HG03159 (cell line): ENCODE results near the gene IAPP.
"Not testable (repeated sequence)": the region's sequence is repeated elsewhere in the genome, so short reads cannot be mapped to it uniquely, and the experiment has no call there.

ENCODE experiments used
- ATAC-seq: cut with Tn5 transposase; IDR thresholded peaks from one replicate; pipeline ENCODE4 v1.9.1; 2021; ENCODE audit warnings: mild to moderate bottlenecking, moderate library complexity; ENCODE audit not compliant: unreplicated experiment

IAPP gene

DNA sequence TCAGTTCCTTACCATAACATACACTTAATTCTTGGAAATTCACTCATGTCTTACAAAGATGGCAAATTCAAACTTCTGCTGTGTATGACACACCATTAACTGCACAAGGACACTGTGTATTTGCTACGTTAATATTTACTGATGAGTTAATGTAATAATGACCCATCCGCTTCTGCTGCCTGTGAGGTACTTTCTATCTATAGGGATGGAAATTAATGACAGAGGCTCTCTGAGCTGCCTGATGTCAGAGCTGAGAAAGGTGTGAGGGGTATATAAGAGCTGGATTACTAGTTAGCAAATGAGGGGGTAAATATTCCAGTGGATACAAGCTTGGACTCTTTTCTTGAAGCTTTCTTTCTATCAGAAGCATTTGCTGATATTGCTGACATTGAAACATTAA lies at the start of gene IAPP:
Gene IAPP (plus strand): TSS at position 301 of the 400 bp plus-strand sequence. CDS start 450 bp downstream, outside the sequence.
- ATAC-seq: no peak

DNA sequence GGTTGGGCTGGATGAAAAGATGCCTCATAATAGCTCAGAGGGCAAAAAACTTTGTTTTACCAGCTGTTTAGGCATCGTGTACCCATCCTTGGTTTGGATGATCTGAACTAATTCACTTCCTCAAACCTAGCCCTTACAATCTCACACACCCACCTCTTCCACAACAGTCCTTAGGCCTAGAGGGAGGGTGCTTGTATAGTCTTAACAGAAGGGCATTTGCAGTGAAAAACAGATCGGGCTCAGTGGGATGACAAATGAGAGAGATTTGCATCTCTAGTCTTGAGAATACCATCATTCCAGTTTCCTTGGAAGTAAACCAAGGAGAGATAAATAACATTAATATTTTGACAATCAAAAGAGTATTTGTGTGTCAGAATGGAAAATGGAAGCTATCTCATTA lies 49.0 kb upstream of the IAPP start:
- no peak for ATAC-seq

DNA sequence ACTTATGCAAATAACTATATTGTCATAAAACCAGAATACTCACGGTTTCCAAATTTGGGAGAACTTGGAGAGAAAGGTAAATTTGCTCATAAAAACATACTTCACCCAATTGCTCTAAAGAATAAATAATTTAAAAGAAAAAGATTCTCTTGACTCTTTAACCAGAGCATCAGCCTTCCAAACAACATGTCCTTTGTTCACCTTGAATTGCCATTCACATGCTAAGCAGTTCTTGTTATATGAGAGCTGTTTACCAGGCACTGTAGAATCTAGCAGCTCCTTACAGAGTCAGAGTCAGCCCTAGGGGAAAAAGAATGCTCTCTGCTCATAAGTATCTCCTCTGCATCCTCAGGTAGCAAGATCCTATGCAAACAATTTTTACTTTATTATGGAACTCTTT lies 48.2 kb upstream of the IAPP start:
- no peak for ATAC-seq

DNA sequence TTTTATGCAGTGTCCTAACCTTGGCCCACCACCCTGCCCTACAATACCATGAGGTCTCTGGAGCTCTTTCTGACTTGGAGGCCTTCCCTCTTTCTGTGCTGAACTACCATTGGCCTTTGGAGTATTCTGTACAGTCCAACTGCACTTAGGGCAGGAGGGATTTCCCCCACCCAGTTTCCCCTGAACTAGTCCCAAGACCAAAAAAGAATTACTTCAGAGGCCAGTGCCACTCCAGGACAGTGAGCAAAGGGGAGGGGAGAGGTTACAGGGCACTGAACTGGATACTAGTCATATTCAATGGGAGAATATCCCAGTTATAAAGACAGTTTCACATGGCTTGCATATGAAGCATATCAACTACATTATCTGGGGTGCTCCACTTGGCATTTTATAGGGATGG lies 44.1 kb upstream of the IAPP start:
- no peak for ATAC-seq

DNA sequence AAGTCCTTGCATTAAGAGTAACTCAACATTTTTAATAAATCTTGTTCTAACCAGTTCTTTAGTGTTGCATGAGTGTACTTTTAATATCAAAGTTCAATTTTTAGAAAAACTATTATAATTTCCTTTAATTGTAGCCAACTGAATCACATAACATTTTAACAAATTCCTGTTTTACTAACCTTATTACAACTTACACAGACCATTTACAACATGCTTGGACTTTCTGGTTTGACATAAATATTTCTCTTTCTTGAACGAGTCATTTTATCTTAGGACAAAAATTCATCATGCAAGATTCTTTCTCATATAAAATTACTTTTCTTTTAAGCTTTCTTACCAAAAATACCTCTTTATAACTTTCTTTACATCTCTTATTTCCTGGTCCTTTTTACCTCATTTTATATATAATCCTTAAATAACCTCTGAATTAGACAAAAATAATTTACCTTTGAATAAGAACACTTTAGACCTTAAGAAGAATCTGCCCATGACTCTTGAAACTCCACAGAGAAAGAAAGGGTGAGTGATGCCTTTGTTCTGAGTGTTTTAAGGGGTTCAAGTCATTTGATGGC lies 41.9 kb upstream of the IAPP start:
- no peak for ATAC-seq

DNA sequence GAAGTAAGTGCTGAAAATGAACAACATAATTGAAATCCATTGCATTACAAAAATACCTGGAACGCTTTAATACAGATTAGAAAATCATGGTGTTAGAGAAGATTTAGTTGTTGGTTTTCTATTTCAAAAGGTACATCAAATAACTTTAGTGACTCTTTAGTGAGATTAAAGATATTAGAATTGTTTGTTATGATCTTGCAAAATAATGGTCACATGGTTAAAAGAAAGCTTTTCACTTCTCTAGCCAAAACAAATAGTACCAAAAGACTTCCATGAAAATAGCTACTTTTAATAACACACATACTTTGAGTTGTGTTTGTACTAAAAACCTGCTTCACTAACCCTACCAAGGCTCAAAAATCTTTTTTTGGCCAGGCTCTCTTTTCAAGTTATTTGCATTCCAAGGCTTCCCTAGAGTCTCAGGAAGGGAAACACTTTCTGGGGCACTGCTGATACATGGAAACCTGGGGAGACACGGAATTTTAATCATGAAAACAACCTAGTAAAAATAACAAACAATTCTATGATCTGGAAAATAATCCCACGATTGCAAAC lies 37.9 kb upstream of the IAPP start, which contains the start of gene SLCO1A2:
Gene SLCO1A2 (minus strand): TSS at position 147 of the 555 bp plus-strand sequence. CDS start 270 bp downstream, outside the sequence.
- no peak for ATAC-seq

DNA sequence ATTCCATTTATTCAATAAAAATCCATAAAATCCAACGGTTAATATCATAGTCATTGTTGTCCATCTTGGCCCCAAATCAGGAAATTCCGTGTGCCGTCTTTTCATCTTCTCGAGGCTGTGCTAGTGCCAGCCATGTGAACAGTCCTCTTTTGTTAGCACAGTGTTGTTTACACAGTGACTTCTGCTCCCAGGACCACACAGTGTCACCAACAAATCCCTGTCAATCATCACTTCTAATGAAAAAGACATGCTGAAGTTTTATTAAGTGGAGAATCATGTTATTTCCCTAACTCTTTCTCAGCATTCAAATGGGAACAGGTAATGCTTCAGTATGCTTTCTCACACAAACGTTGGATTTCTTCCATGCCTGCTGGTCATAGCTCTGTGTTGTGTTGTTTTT lies 36.0 kb upstream of the IAPP start:
- ATAC-seq: no peak

DNA sequence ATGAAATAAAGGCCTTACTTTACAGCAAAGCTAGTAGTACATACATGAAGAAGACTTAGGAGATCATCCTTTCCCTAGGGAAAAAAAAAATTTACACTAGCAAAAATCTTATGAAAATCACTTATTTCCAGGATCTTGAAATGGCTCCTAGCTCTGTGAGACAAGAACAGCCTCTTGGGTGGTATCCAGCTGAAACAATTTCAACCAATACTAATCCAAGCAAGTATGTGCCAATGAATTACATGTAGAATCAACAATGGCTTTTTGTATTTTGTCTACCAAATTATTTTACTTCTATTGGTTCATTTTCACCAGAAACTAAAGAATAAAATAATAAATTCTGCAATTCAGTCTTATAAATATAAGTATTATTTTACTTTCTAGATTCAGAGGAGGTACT lies 35.2 kb upstream of the IAPP start:
- no peak for ATAC-seq

DNA sequence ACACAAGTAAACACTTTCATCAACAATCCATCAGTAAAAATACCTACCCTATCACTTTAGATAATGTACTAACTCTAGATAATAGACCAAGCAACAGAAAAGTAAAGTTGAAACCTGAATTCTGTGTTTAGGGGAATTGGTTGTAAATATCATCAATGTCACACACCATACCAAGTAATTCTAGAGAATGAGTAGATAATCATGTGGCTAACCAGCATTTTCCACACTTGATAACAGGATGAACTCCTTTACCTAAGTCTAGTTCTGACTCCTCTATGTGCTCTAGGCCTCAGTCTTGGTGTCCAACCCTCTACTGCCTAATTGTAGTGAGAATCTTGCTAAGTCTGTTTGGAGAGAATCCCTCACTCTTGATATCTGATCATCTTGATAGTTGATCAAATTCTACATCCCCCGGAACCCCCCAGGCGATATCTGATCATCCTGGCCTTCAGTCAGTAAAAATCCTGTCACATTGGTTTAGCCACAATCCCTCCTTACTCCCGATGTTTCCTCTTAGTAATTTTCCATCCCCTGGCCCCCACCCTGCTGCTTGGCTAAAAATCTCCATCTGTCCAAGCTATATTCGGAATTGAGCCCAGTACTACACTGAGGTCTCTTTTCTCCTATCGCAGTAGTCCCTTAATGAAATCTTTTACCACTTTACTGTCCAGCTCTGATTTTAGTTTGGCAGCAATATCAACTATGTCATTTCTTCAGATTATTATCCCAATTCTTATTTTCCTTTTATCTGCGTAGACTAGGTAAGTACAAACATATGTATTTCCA lies 34.5 kb upstream of the IAPP start:
- no peak for ATAC-seq

DNA sequence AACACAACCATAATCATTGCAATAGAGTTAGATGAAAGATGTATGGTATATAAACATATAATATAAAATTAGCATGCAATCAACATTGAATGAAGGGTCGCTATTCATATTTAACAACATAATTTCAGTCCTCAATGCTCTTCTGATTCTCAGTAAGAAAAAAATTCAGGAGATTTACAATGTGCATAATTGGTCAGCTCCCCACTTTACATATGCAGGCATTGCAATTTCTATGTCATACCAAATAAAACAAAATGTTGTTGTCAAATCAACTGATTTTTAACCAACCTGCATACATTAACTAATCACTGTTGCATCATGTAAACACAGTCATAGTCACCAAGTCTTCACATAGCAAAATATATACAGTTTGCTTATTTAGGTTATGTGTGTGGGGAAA lies 32.8 kb upstream of the IAPP start:
- no peak for ATAC-seq

DNA sequence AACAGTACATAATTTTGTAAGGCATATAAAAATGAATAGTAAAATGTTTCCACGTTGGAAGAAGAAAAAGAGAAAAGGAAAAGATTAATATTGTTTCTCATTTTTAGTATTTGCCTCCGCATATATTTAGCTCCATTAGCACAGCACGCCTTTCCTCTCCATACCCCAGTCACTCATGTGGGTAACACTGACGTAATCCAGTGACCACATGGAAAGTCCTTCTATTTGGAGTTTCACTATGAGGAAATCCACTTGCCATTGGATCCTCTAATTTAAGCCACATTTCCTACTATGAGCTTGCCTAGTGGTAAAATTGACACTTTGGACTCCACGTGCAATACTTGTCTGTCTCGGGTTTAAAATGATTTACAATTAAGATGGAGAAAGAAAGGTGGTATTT lies 32.3 kb upstream of the IAPP start:
- ATAC-seq: no peak

DNA sequence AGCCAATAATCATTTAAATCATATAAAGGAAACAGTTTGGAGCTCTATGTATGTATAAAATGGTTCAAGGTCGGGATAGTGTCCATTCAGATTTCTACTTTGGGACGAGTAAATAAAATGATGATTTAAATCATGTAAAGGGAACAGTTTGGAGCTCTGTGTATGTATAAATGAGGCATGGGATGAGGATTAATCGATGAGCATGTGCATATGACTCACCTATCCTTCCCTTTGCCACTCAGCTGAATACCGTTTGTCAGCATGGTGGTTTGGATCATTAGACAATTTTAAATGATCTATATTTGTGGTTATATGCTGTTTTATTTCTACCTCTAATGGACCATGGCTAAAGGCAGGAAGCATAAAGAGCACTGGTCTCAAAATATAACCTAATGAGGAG lies 30.9 kb upstream of the IAPP start:
- no peak for ATAC-seq

DNA sequence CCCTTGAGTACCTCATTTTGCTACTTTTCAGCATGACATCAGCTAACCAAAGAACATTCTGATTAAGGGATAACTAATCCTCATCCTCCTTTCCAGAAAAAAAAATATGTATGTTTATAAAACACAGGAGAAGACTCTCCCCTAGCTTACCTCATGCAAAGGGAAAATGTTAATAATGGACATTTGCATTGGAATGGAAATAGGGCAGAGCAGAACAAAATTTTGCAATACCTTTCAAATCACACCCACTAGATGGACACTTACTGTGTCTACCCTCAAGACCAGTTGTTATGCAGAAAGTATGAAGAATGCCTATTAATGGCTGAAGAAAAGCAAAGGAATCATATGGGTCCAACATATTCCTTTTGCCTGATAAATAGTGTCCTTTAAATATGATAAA lies 29.1 kb upstream of the IAPP start:
- no peak for ATAC-seq

DNA sequence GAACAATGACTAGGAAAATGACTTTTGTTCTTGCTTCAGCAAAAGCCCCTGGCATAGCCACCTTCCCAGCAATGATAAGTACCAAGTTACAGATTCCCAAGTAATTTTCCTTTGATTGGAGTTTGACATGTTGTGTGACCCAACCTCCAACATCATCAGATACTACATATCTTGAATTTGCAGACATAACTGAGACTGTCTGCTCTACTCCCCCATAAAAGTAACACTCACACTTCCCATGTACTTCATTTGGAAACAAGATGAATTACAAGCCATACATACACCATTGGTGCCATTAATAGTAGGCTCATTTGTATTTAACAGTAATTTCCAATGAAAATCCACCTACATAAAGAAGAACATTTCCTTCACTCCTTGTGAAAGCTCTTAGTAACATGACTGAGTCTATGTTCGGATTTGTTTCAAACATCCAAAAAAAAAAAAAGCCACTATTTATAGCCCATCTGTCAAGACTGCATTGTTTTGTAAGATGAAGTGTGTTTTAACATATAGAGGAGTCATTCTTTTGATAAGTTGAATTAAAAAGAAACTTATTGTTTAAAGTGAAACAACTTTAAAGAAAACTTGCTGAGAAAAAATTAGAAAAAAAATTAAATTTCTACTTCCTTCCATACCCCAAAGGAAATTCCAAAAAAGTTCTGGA lies 26.0 kb upstream of the IAPP start:
- ATAC-seq: no peak

DNA sequence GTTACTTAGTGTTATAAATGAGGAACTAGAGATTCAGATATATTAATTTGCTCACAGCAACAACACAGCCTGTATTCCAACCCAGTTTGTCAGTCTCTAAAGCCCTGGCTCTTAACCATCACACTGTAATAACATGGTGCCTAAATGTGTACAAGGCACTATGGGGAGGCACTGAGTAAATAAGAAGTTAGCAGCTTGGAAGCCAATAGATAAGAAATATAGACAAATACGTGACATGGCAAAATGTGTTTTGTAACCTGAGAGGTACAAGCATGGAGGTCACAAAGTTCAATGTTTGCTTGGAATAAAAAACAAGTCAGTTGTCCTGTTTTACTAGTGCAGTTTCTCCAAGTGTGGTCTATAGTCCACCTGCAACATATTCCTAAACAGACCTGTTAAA lies 21.7 kb upstream of the IAPP start:
- no peak for ATAC-seq

DNA sequence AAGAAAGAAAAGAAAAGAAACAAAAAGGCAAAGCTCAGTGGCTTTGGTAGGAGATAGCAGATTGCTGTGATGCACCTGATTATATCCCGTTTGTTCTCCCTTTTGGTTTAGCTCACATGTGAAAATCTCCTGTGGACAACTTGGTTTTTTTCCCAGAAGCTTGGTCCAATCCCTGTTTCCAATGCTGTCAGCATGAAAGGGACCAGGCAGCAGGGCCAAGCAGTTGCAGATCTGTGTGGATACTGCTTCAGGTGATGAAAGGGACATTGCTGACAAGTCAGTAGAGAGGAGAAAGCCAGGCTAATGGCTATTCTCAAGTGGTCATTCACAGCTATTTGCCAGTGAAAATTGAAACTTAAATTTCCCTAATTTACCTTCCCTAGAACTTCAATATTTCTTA lies 19.2 kb upstream of the IAPP start:
- ATAC-seq: no peak

DNA sequence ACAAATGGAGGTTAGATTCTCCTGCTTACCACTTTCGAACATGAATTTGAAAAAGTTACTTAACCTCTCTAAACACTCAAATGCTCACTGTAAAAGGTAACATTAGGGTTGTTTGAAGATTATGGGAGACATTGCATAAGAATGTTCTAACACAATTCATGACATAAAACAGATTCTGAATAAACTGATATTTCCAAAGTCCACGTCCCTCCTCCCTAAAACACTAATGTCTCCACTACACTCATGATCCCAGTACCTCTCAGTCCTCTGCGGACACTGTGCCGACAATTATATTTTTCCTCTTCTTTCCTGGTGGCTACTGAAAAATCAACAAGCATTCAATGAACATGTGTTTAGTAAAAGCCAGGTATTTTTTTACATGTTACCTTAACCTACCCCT lies 18.8 kb upstream of the IAPP start:
- ATAC-seq: no peak

DNA sequence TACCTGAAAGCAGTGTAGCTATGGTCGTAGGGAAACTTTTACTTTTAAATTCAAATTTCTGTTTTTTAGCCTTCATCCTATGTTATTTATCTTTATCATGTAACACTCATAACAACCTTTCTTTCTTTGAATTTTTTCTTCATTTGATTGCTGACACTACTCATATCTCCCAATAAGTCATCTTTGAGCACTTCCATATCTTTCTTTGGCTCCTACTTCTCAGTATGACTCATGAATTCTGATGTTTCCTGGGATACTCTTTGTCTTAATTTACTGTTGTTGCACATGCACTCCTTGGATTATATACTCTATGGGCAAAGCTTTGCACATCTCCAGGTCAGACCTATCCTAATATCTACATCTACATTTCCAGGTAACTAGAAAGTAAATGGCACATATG lies 18.1 kb upstream of the IAPP start:
- no peak for ATAC-seq

DNA sequence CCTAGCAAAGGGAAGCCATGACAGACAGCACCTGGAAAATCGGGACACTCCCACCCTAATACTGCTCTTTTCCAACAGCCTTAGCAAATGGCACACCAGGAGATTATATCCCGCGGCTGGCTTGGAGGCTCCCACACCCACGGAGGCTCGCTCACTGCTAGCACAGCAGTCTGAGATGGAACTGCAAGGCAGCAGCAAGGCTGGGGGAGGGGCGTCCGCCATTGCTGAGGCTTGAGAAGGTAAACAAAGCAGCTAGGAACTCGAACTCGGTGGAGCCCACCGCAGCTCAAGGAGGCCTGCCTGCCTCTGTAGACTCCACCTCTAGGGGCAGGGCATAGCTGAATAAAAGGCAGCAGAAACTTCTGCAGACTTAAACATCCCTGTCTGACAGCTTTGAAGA lies 12.1 kb upstream of the IAPP start:
- ATAC-seq: not testable (repeated sequence)

DNA sequence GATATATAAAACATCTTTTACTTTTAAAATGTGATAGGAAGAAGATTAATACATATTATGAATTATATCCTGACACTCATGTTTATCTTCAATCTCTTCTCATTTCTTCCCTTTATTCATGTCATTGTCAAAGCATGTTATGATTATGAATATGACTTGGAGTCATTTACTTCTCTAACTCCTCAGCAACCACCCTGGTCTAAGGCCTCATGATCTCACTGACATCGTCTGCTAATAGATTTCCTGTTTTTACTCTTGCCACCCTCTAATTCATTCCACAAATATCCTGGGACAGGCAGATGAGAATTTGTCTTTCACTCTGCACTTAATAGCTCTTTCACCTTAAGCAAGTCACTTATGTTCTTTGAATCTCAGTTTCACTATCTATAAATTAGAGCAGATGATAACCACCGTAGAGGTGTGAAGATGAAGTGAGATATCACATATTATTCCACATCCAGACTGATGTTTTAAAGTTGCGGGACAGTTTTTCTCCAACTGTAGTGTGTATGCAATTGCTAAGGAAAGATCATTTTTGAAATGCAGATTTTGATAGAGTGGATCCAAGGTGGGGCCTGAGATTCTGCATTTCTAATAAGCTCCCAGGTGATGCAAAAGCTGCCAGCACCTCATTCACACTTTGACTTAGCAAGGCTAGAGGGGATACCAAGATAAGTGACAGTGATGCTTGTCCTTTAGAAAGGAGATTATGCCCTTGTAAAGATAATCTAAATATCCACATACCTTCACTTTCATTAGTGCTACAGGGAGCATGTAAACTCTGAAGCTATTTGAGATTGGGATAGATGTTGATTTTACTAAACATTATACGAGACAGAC lies 3.3 kb upstream of the IAPP start:
- no peak for ATAC-seq

DNA sequence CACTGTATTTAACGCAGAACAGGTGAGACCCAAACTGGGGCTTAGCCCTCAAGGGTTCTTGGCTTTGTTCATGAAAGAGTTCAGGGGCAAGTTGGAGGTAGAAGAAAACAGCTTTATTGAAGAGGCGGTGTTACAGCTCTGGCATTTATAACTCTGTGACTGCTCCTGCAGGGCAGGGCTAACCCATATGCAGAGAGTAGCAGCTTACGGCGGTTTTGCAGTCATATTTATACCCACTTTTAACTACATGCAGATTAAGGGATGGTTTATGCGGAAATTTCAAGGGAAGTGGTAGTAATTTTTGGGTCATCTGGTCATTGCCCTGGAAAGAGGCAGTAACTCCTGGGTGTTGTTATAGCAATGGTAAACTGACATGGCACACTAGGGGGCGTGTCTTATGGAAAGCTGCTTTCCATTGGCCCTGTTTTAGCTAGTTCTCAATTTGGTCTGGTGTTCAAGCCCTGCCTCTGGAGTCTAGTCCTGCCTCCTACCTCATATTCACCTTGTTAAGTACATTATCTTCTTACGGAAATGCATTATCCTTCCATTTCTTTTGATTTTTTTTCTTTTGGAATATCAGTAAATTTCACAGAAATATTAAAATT lies 1.8 kb upstream of the IAPP start:
- no peak for ATAC-seq
